ENCODE results near the gene MAMDC2.

Gene MAMDC2

DNA sequence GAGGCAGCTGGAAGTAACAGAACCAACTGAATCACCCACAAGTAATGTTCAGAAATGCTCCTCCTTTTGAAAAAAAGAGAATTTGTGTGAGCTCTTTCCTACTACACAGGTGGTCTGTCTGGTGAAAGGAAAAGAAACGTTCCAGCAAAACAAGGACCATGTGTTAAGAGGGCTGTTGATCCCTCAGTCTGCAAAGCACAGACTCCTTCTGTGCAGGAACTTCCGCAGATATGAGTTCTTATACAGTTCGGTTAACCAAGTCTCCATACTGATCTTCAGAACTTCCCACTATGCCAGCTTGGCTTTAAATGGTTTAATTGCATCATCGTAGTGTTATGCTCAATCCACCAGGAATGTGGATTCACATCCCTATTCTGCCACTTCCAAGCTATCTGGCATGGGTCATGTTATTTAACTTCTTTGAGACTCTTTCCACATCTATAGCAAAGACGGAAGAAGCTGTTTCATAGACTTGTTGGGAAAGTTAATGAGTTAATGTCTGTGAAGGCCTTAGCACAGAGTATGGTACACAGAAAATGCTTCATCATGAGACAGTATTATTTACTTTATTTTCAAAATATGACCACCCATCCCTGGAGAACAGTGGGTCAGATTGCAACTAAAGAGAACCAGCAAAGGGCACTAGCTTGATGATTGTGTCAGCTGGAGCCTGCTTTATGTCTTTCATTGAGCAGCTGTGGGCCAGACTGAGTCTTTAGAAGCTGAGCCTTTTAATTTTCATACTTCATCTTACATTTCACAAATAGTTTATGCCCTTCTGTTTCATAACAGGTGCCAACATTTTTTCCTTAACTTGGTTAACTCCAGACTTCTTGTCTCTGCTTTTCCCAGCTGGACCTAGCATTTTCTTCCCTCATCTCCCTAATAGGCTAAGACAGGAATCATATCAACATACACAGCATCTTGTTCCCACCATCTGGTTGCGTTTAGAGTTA lies 89.9 kb downstream of the MAMDC2 start:
- DNase-seq (ENCODE audit: low spot score) = no peak

GRCh38 chr9:70134360-70134759 lies 90.7 kb downstream of the MAMDC2 start:
- no peak for FAIRE-seq

More for the DNA sequence above, 89.9 kb downstream of the MAMDC2 start:
- no peak for FAIRE-seq

GRCh38 chr9:70135176-70135575 lies 91.5 kb downstream of the MAMDC2 start:
- no peak for DNase-seq (ENCODE audit: low spot score)
- FAIRE-seq = no peak

More at GRCh38 chr9:70134360-70134759, 90.7 kb downstream of the MAMDC2 start:
- DNase-seq (ENCODE audit: low spot score) = no peak

GRCh38 chr9:70136632-70137031 lies 93.0 kb downstream of the MAMDC2 start:
- DNase-seq (ENCODE audit: low spot score) = no peak
- FAIRE-seq = no peak

DNA sequence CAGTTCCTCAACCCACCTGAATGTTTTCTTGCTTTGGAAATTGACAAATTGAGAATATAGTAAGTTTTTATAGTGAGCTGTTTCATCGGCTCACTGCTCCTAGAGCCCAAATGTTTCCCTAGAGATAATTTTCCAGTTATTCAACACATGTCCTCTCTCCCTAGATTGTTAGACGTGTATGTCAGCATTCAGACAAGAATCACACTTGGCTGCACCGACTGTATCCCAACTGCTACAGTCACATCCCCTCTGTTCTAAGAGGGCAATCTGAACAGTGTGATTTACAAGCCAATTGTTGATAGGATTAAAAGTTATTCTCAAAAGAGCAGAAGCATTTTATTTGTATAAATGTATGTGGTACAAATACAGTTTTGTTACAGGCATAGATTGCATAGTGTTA lies 93.9 kb downstream of the MAMDC2 start:
- FAIRE-seq (no peak), DNase-seq (ENCODE audit: low spot score) (no peak)

GRCh38 chr9:70142101-70142500 lies 98.5 kb downstream of the MAMDC2 start:
- FAIRE-seq = no peak

DNA sequence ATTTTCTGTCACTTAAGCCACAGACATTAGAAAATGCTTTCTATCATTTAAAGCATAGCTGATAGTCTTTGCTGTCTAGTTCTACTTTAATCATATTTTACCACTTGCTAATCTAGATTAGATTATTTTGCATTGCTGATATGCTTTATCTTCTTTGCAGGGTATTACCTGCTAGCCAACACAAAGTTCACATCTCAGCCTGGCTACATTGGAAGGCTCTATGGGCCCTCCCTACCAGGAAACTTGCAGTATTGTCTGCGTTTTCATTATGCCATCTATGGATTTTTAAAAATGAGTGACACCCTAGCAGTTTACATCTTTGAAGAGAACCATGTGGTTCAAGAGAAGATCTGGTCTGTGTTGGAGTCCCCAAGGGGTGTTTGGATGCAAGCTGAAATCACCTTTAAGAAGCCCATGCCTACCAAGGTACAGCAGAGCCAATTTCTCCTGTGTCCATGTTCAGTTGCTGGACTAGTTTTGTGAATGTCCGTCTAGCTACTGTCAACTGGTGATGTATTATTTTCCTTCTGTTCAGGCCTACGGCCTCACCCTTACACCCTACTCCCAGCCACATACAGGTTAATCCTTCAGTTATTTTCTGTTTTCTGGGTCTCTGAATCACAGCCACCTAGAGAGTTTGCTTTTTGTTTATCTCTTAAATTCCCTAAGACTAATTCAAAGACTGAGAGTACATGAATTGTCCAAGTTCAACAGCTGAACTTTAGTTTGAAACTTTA lies 99.9 kb downstream of the MAMDC2 start:
- DNase-seq (ENCODE audit: low spot score) (no peak), FAIRE-seq (no peak)

More at GRCh38 chr9:70142101-70142500, 98.5 kb downstream of the MAMDC2 start:
- no peak for DNase-seq (ENCODE audit: low spot score)

- FAIRE-seq = no peak
- no peak for DNase-seq (ENCODE audit: low spot score)
Measured at GRCh38 chr9:70144131-70144503, 100.5 kb downstream of the MAMDC2 start.

DNA sequence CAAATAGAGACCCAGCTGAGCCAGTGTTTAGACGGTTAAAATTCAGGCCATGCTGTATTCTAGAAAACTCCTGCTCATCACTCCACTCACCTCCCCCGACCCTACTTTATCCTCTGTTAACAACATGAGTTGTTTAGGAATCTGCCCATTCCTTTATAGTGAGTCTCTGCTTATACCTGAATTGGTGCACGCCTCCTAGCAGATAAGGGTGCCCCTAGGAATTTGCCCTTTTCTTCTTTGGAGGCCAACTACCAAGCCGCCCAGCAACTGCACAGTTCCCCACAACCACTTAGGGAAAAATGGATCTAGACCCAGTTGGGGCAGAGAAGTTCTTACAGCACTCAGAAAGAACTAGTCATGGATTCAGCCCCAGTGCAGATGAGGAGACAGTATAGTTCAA lies 102.3 kb downstream of the MAMDC2 start:
- no peak for FAIRE-seq
- DNase-seq (ENCODE audit: low spot score) = no peak

- DNase-seq (ENCODE audit: low spot score) (no peak), FAIRE-seq (no peak)
Measured at GRCh38 chr9:70147196-70147595, 103.5 kb downstream of the MAMDC2 start.

- FAIRE-seq (no peak), DNase-seq (ENCODE audit: low spot score) (no peak)
Measured at GRCh38 chr9:70147651-70148050, 104.0 kb downstream of the MAMDC2 start.

GRCh38 chr9:70152350-70152749 lies 108.7 kb downstream of the MAMDC2 start:
- no peak for DNase-seq (ENCODE audit: low spot score)
- FAIRE-seq = no peak

DNA sequence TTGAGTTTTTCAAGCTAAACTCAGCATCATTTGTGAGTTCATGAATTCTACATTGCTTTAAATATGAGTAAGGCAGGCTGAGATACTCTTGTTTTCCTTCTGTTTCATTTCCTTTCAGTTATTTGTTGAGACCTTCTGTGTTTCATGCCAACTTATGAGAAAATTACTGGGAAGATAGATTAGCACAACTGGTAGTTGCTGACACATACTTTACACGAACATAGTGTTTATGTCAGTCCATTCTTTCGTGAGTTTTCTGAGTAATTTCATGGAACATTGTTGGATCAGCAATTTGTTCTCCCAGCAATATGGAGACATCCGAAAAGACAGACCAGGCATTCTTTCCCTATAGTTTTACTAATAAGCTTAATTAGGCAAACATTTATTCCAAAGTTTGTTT lies 113.1 kb downstream of the MAMDC2 start:
- no peak for FAIRE-seq
- no peak for DNase-seq (ENCODE audit: low spot score)

GRCh38 chr9:70159630-70160029 lies 116.0 kb downstream of the MAMDC2 start:
- DNase-seq (ENCODE audit: low spot score) (no peak), FAIRE-seq (no peak)

- DNase-seq (ENCODE audit: low spot score) (no peak), FAIRE-seq (no peak)
Measured at GRCh38 chr9:70160686-70161600, 117.3 kb downstream of the MAMDC2 start.

- no peak for DNase-seq (ENCODE audit: low spot score)
- no peak for FAIRE-seq
Measured at GRCh38 chr9:70165006-70165602, 121.5 kb downstream of the MAMDC2 start.

DNA sequence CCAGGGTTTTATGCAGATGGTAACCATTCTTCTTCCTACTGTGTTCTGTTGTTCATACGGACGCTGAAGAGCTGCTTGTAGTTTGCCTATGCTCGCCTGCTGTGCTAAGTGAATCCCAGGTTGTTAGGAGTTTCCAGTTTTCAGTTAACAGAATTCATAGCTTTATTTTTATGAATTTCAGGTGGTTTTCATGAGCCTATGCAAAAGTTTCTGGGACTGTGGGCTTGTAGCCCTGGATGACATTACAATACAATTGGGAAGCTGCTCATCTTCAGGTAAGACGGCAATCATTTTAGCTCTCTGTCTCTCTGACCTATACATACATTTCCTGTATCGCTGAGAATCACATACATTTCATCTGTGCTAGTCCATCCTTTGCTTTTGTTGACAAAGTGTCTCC lies 124.9 kb downstream of the MAMDC2 start:
- FAIRE-seq (no peak), DNase-seq (ENCODE audit: low spot score) (no peak)

DNA sequence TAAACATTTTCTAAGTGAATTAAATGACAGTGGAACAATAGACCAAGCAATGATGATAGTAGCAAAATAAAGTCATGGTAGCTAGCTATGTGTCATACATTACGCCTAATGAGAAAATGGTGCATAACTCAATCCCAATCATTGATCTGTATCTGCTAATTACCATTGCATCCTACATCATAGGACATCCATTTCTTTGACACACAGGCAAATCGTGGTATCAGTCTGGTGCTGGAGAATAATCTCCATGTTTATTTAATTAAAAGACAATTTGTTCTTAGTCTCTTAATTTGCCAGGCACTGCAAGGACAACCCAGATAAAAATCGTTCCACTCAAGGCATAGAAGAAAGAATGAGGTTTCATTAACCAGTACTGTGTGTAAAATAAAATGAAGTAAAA lies 125.6 kb downstream of the MAMDC2 start:
- no peak for FAIRE-seq

DNA sequence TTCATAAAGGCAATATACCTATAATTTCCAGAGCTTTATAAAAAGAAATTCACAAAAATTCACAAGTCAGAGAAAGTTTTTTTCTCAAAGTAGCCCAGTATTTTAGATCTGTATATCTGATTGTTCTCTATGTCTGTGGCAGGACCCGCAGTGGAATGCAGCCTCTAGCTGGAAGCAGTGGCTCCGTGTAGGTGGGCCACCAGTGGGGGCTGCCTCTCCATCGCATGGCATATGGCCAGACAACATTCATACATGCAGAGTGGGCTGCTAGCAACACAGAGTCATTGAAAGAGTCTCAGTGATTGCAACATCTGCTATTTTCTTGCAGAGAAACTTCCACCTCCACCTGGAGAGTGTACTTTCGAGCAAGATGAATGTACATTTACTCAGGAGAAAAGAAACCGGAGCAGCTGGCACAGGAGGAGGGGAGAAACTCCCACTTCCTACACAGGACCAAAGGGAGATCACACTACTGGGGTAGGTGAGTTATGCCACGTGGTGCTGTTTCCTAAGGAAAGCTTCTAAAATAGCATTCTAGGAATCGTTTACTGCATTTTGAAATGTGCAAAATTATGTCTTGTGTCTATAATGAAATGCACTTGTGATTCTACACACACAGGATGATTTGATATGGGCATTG lies 126.6 kb downstream of the MAMDC2 start:
- FAIRE-seq = no peak

More for the DNA sequence above, 125.6 kb downstream of the MAMDC2 start:
- no peak for DNase-seq (ENCODE audit: low spot score)

DNA sequence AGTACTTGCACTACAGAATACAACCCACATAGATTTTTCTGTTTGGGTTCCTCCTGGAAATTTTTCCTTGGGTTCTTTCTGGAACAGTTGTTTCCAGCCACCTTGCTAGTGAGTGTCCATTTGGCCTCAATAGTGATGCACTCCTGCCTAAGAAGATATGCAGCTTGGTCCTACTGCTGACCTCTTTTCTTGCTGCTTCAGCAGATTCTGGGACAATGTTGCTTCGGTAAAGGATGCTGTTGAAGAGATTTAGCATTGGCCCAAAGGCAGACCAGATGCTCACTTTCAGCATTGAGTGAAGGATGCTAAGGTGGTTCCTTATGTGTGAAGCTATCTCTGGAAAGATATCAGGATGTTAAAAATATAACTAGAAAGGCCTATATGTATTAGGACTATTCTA lies 128.9 kb downstream of the MAMDC2 start:
- no peak for FAIRE-seq
- DNase-seq (ENCODE audit: low spot score) = no peak

More for the DNA sequence above, 126.6 kb downstream of the MAMDC2 start:
- no peak for DNase-seq (ENCODE audit: low spot score)

Data from RCC 7860 (cell line).